ENCODE measurements around the gene UGT3A2.
"Not testable (repeated sequence)": the region's sequence is repeated elsewhere in the genome, so short reads cannot be mapped to it uniquely, and the experiment has no call there.

Gene UGT3A2

GRCh38 chr5:36041537-36041845 lies 25.2 kb downstream of the UGT3A2 start:
- DNase-seq (ENCODE audit: low read depth), result no peak
- no peak overlapping the region for H3K4me3 ChIP-seq (ENCODE audit: control insufficient read depth, low read depth, low read length)
- TF ChIP-seq CTCF (conservative IDR thresholded peaks at IDR 0.05; ENCODE audit: control insufficient read depth, insufficient read depth, low read depth, low read length), result no peak

GRCh38 chr5:36040651-36041536 lies 25.8 kb downstream of the UGT3A2 start:
- no peak for TF ChIP-seq CTCF (conservative IDR thresholded peaks at IDR 0.05; ENCODE audit: control insufficient read depth, insufficient read depth, low read depth, low read length)
- DNase-seq (ENCODE audit: low read depth), result no peak
- H3K4me3 ChIP-seq (ENCODE audit: control insufficient read depth, low read depth, low read length), result no peak overlapping the region

- no peak for DNase-seq (ENCODE audit: low read depth)
- H3K4me3 ChIP-seq (ENCODE audit: control insufficient read depth, low read depth, low read length), result no peak overlapping the region
- no peak for TF ChIP-seq CTCF (conservative IDR thresholded peaks at IDR 0.05; ENCODE audit: control insufficient read depth, insufficient read depth, low read depth, low read length)
These were observed 31.0 kb downstream of the UGT3A2 start for GRCh38 chr5:36035696-36036095.

GRCh38 chr5:36034536-36035134 lies 32.0 kb downstream of the UGT3A2 start:
- DNase-seq (ENCODE audit: low read depth); H3K4me3 ChIP-seq (ENCODE audit: control insufficient read depth, low read depth, low read length): not testable (repeated sequence)

- no peak for DNase-seq (ENCODE audit: low read depth)
- TF ChIP-seq CTCF (conservative IDR thresholded peaks at IDR 0.05; ENCODE audit: control insufficient read depth, insufficient read depth, low read depth, low read length), result no peak
- no peak overlapping the region for H3K4me3 ChIP-seq (ENCODE audit: control insufficient read depth, low read depth, low read length)
These were observed 33.2 kb downstream of the UGT3A2 start for GRCh38 chr5:36033486-36033885.

- no peak for TF ChIP-seq CTCF (conservative IDR thresholded peaks at IDR 0.05; ENCODE audit: control insufficient read depth, insufficient read depth, low read depth, low read length)
- no peak for DNase-seq (ENCODE audit: low read depth)
- H3K4me3 ChIP-seq (ENCODE audit: control insufficient read depth, low read depth, low read length), result no peak overlapping the region
These were observed 33.6 kb downstream of the UGT3A2 start for GRCh38 chr5:36033047-36033446.

- H3K4me3 ChIP-seq (ENCODE audit: control insufficient read depth, low read depth, low read length), result no peak overlapping the region
- TF ChIP-seq CTCF (conservative IDR thresholded peaks at IDR 0.05; ENCODE audit: control insufficient read depth, insufficient read depth, low read depth, low read length), result no peak
- DNase-seq (ENCODE audit: low read depth), result no peak
These were observed 35.5 kb downstream of the UGT3A2 start for GRCh38 chr5:36031223-36031622.
